ENCODE results near the gene PNPT1. TPM values are rescaled to one million over a fixed set of nuclear protein-coding genes. Genes with fewer than 3 reads are reported as not detected.
"Not testable (repeated sequence)": the region's sequence is repeated elsewhere in the genome, so short reads cannot be mapped to it uniquely, and the experiment has no call there.

The PNPT1 gene
- 14.3 TPM for polyA plus RNA-seq (ENCODE audit: insufficient read length)

- DNase-seq: peak; percentile 95
These were observed at the start of gene PNPT1 for GRCh38 chr2:55693181-55694125. Gene PNPT1 (minus strand): TSS chr2:55693844. CDS start chr2:55693823, 21 bp downstream.

GRCh38 chr2:55742996-55743395 is 49.4 kb upstream of the PNPT1 start:
- no peak for DNase-seq

DNA sequence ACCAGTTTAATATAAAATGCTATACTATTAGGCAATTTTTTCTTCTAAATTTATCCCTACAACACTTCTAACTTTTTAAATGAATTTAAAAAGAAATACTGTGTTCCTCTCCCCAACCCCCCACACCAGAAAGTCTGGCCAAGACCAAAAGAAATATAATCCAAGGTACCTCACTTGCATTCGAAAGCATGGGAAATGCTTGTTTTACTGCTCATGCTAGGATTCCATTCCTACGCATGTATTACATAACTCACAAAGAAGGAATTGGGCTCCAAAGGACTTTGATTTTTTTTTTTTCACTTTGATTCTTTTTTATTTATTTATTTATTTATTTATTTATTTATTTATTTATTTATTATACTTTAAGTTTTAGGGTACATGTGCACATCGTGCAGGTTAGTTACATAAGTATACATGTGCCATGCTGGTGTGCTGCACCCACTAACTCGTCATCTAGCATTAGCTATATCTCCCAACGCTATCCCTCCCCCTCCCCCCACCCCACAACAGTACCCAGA is 42.4 kb upstream of the PNPT1 start:
- DNase-seq: not testable (repeated sequence)

DNA sequence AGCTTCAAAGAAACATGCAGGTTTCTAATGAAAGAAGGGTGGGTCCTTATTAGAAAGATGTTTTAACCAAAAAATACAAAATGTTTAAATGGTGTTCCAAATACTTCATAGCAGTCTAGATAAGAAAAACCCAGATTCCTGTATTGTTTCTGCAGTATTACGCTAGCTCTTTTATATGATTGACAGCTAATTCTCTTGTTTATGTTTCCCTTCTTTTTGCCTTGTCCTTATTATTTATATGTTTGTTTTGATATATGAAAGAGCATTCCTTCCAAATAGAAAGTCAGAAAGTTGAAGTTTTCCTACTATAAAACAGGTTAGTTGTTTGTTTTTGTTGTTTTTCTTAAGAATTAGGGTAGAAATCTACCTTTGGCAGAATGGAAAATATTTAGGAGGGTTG is 41.1 kb upstream of the PNPT1 start:
- no peak for DNase-seq

DNA sequence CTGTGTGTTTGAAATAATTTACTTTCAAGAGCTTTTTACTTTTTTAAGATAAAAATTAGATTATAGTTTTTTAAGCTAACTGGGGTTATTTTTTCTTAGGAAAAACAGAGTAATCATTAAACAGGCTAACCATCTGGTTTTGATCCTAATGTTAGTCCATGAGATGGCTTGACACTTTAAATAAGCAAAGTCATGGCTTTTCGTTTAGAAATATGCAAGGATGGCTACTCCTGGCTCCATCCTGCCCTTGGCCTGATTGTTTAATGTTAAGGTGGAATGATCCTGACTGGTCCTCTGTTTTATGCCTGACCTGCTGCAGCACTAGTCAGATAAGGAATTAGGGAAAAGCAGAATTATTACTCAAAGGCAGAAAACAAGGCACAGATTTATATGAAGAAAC is 39.7 kb upstream of the PNPT1 start:
- no peak for DNase-seq

DNA sequence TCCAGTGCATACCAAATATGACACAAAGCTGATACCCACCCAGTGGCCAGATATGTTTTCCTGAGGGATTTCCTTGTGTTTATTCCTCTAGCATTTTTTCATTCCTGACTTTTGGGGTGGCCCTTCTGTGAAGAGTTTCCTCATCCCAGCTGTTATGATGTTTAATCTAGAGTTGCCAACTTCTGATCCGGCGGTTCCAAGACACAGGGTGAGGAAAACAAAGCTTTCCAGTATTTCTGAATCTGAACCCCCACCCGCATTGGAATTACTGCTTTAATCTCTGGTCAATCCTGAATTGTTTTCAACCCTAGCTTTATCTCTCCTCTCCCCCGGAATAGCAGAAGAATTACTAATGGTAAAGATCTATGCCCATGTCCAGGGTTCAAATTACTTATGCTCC is 39.2 kb upstream of the PNPT1 start:
- no peak for DNase-seq

DNA sequence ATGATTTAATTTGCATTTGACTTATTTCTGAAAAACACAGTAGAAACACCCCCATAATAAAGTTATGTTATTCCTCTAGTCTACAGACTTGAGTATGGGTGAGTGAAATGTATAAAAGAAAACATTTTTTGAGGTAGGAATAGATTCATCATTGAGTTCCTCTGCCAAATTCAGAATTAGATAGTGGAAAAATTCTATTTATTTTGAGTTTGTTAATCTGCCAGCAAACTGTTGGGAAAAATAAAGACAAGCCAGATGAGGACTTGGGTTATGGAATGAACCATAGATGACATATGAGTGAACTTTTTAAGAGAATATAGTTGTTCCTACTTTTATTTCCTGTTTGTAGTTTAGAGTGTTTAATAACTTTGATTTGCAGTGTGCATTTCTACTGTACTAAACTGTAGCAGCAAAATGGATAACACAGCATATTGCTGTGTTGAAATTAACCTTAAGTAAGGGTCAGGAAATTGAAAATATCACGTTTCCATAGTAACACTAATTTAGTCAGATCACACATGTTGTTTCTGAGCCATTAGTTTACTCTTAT is 35.6 kb upstream of the PNPT1 start:
- DNase-seq: peak; percentile 34

DNA sequence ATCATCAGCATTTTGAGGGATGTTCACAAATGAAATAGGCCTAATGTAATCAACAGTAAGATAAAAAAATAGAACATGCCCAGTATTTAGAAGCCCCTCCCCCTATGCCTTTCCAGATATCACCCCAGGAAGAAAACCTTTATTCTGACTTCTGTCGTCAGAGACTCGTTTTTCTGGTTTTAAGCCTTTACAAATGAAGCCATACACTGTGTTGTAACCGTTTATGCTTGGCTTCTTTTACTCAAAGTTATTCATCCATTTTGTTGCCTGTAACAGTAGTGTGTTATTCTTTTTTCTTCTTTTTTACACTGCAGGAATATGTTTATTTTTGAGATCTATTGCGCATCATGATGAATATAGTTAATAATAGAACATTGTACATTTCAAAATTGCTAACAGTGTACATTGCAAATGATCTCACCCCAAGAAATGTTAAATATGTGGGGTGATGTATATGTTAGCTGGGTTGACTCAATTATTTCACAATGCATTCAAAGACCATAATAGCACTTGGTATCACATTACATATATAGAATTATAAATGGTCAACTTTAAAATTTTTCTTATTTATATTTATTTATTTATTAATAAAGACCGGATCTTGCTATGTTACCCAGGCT is 28.1 kb upstream of the PNPT1 start:
- DNase-seq: no peak

- no peak for DNase-seq
These were observed 26.8 kb upstream of the PNPT1 start for GRCh38 chr2:55720417-55720816.

DNA sequence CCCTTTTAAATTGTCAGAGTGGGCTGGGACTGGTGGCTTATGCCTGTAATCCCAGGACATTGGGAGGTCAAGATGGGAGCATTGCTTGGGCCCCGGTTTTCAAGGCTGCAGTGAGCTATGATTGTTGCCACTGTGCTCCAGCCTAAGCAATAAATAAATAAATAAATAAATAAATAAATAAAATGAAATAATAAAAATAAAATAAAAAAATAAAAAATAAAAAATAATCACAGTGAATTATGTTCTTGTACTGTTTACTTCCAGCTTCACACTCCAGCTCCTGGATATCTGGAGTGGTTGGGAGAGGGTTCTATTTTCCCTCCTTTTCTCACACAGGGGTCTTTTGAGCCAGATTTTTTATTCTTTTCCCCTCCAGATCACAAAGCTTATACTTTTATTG is 26.2 kb upstream of the PNPT1 start:
- DNase-seq: no peak

- peak; percentile 70 for DNase-seq
These were observed 24.7 kb upstream of the PNPT1 start for GRCh38 chr2:55718165-55719008.

DNA sequence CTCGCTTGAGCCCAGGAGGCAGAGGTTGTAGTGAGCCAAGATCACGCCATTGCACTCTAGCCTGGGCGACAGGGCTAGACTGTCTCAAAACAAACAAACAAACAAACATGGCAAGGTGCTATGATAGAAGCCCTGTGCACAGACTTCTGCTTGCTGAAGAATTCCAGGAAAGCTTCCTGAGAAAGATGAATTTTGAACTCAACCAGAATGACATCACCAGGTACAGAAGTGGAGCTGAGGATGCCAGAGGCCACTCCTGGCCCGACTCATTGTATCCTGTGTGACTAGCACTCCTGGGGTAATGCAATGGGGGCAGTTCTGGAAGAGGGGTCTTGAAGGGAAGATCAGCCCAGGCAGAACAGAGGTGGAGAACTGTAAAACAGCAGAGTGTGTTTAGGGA is 22.0 kb upstream of the PNPT1 start:
- no peak for DNase-seq

GRCh38 chr2:55715178-55715577 is 21.5 kb upstream of the PNPT1 start:
- DNase-seq: not testable (repeated sequence)

- DNase-seq: no peak
These were observed 18.9 kb upstream of the PNPT1 start for GRCh38 chr2:55712477-55713060.

DNA sequence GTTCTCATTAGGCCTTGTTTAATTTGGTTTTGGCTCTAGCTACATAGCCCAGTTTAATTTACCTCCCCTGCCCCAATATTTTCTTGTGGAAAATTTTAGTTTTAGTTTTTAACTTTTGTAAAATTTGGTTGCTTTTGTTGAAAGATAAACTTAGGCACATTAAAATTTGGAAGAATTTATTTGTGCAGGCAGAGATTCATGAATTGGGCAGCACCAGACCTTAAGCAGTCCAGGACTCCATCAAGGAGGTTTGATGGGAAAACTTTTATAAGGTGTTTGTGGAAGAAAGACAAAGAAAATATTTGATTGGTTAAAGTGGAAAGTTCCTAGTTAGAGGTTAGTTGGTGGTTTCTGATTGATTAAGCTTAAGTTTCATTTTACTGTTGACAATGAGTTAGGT is 16.4 kb upstream of the PNPT1 start:
- no peak for DNase-seq

- DNase-seq: no peak
These were observed 14.1 kb upstream of the PNPT1 start for GRCh38 chr2:55707751-55708150.

- not testable (repeated sequence) for DNase-seq
These were observed 12.6 kb upstream of the PNPT1 start for GRCh38 chr2:55706258-55706657.

- DNase-seq: peak; percentile 24
These were observed 11.5 kb upstream of the PNPT1 start for GRCh38 chr2:55705027-55705653.

- DNase-seq: no peak
These were observed 9.7 kb upstream of the PNPT1 start for GRCh38 chr2:55703350-55703749.

DNA sequence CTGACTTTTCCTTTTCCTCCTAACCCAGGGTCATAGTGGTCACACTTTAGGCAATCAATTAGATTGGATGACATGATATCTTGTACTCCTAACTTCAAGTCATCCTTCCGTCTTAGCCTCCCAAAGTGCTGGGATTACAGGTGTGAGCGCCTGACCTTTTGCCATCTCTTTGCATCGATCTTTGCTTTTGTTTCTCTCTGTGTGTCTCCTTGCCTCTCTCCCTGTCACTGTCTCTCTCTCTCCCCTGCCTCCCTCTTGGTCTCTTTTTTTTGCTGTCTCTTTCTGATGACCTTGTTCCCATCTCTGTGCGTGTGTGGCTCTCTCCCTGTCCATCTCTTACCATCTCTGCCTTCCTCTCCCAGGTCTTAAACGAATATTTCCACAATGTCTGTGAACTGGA is 904 bp downstream of the PNPT1 start:
- DNase-seq: not testable (repeated sequence)

GRCh38 chr2:55672630-55673029 is 21.0 kb downstream of the PNPT1 start:
- DNase-seq: peak; percentile 15

Measured in hindlimb muscle (tissue), 1 donor.